GM13976 (cell line): Measurements from ENCODE around the gene SMAD5.

Source experiments
- DNase-seq: peaks from one replicate; pipeline ENCODE4 v3.0.0; 2012; ENCODE audit warnings: low spot score
- in situ Hi-C: fragments of 300-500 bp; cut with MboI; formaldehyde crosslinking; loops from one replicate; pipeline ENCODE4 v1.12.0; 2022; ENCODE audit warnings: low sequenced_read_pairs, mixed read lengths, inconsistent platforms; ENCODE audit not compliant: unreplicated experiment
- TF ChIP-seq, protein P1 (sequence below): IDR thresholded peaks from 2 replicates; pipeline ENCODE4 v1.5.1; 2012; ENCODE audit warnings: borderline replicate concordance, mild to moderate bottlenecking; ENCODE audit not compliant: insufficient read depth; ENCODE audit errors: extremely low read depth, missing control alignments, control extremely low read depth

The SMAD5 gene

DNA sequence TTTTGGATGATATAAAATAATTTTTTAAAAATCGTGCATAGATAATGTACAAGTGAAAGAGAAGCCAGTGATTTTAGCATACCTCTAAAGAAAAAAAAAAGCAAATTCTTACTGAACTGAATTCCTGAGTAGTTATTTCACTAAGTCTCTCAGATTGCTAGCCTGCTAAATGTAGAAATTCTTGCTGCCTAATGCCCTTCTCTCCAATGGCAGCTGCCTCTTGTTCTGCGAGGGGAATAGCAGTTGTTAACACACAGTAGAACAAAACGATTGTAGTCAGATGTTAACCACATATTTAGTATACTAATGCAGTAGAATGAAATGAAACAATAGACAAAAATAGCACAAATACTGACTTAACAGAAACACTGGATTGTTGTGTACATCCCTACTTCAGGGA is 26.8 kb downstream of the SMAD5 start:
- in situ Hi-C loops = no loop called here
- TF ChIP-seq, protein P1, sequence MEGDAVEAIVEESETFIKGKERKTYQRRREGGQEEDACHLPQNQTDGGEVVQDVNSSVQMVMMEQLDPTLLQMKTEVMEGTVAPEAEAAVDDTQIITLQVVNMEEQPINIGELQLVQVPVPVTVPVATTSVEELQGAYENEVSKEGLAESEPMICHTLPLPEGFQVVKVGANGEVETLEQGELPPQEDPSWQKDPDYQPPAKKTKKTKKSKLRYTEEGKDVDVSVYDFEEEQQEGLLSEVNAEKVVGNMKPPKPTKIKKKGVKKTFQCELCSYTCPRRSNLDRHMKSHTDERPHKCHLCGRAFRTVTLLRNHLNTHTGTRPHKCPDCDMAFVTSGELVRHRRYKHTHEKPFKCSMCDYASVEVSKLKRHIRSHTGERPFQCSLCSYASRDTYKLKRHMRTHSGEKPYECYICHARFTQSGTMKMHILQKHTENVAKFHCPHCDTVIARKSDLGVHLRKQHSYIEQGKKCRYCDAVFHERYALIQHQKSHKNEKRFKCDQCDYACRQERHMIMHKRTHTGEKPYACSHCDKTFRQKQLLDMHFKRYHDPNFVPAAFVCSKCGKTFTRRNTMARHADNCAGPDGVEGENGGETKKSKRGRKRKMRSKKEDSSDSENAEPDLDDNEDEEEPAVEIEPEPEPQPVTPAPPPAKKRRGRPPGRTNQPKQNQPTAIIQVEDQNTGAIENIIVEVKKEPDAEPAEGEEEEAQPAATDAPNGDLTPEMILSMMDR = no peak
- DNase-seq = no peak

DNA sequence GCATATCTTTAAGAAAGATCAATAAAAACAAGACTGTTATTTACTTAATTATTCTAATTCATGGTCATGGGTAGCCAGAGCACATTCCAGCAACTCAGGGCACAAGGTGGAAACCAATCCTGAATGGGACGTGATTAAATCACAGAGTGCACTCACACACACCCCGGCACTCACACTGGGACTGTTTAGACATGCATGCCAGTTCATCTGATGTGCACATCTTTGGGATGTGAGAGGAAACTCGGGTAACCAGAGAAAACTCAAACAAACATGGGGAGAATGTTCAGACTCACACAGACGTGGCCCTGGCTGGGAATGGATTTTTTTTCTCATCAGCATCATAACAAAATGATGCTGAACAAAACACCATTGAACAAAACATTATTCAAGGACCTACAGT is 29.4 kb downstream of the SMAD5 start:
- no peak for DNase-seq
- in situ Hi-C loops = no loop called here
- TF ChIP-seq, protein P1 = no peak

DNA sequence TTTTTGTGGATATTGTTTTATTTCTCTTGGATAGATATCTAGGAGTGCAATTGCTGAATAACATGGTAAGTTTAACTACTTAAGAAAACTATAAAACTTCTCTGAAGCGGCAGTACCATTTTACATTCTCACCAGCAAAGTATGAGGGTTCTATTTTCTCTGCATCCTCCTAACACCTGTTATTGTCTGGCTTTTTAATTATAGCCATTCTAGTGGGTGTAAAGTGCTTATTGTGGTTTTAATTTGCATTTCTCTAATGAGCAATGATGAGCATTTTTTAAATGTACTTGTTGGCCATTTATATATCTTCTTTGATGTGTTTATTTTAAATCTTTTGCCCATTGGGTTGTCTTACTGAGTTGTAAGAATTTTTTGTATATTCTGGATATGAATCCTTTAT is 31.6 kb downstream of the SMAD5 start:
- TF ChIP-seq, protein P1 = no peak
- DNase-seq = no peak
- in situ Hi-C loops = no loop called here

DNA sequence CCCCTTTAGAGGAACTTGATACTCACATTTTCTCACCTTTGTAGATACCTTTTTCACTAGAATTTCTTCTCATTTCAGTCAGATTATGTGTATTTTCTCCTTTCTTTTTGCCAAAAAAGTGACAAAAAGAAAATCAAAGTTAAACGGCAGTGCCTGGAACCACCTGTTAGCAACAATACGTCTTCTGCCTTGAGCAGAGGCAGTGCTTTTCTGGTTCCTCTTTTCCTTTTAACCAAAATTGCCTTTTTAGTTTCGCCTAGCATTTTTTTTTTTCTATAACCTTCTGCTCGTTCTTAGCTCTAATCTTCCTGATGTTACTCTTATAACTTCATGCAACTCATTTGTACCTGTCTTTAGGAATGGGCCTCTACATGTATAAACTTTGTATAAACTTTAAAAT is 34.3 kb downstream of the SMAD5 start:
- DNase-seq = peak; percentile 17
- TF ChIP-seq, protein P1 = no peak
- in situ Hi-C loops = no loop called here

DNA sequence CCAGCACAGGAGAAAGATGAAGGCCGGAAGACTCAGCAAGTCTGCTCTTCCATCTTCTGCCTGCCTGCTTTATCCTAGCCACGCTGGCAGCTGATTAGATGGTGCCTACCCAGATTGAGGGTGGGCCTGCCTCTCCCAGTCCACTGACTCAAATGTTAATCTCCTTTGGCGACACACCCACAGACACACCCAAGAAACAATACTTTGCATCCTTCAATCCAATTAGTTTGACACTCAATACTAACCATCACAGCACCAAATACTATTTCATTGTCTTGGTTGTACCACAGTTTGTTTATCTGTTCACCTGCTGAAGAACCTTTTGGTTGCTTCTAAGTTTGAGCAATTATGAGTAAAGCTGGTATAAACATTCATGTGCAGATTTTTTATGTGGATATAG is 36.6 kb downstream of the SMAD5 start:
- no peak for DNase-seq
- TF ChIP-seq, protein P1 = no peak
- in situ Hi-C loops = no loop called here

DNA sequence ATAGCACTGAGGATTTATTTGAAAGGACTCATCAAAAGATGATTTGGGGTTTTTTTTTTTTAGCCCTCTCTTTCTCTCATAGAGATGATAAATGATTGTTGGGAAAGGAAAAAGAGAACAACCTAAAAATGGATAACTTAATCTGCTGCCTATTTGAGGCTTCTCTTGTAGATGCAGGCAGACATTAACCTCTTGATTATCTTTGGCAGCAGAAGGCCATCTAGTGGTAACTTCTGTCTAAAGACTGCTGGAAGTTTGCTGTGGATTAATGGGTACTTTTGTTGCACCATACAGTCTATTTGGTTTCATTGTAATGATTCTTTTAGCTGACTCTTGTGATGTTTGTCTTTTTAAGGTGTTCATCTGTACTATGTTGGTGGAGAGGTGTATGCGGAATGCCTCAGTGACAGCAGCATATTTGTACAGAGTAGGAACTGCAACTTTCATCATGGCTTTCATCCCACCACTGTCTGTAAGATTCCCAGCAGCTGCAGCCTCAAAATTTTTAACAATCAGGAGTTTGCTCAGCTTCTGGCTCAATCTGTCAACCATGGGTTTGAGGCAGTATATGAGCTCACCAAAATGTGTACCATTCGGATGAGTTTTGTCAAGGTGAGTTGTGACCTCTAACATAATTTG is 41.5 kb downstream of the SMAD5 start:
- in situ Hi-C loops = no loop called here
- peak; percentile 43 for DNase-seq

DNA sequence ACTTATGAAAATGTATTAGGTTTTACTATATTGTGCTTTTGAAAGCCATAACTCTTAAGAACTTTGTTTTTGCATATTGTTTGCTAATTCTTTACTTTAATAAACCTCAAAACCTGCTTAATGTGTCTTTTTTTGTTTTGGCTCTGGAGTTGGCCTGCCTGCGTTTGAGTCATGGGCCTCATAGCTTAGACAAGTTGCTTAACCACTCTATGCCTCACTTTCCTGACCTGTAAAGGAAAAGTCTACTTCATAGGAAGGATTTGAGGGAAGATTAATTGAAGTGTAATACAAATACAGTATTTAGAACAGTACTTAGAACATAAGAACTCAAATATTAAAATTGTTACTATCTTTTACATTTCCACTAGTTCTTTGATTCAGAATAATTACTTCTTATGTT is 50.0 kb downstream of the SMAD5 start:
- DNase-seq = no peak
- TF ChIP-seq, protein P1 = no peak
- in situ Hi-C loops = no loop called here

More for the DNA sequence above, 41.5 kb downstream of the SMAD5 start:
- TF ChIP-seq, protein P1 = peak; percentile 48
